AG10803 (cell line): ENCODE data around the gene FKBP8.

Experiments
- DNase-seq: peaks from one replicate; pipeline ENCODE4 v3.0.0; 2010; ENCODE audit warnings: low read depth
- H3K4me3 ChIP-seq: 2 replicates; pipeline ENCODE4 v1.5.1; 2011; ENCODE audit warnings: mild to moderate bottlenecking, low read length, control low read depth
- CTCF ChIP-seq: conservative IDR thresholded peaks from 2 replicates; pipeline ENCODE4 v1.5.1; 2011; ENCODE audit warnings: mild to moderate bottlenecking, low read length, control low read depth, inconsistent platforms

The FKBP8 gene

GRCh38 chr19:18488403-18488723, 55.0 kb downstream of the FKBP8 start:
- peak; percentile 52 for DNase-seq
- H3K4me3 ChIP-seq: no peak overlapping the region
- TF ChIP-seq CTCF: peak; percentile 49

GRCh38 chr19:18487576-18488402, 55.6 kb downstream of the FKBP8 start:
- no peak for TF ChIP-seq CTCF
- H3K4me3 ChIP-seq: no peak overlapping the region
- DNase-seq: no peak

GRCh38 chr19:18486746-18487145, 56.6 kb downstream of the FKBP8 start:
- DNase-seq: no peak
- TF ChIP-seq CTCF: no peak
- H3K4me3 ChIP-seq: no peak overlapping the region

GRCh38 chr19:18484992-18485391, 58.4 kb downstream of the FKBP8 start:
- H3K4me3 ChIP-seq: no peak overlapping the region
- no peak for DNase-seq
- TF ChIP-seq CTCF: 0 out of 2 replicates have a peak, but pooled peaks have one; percentile 1

GRCh38 chr19:18483119-18483890, 60.1 kb downstream of the FKBP8 start:
- H3K4me3 ChIP-seq: no peak overlapping the region
- no peak for DNase-seq
- TF ChIP-seq CTCF: no peak
